Measurements from ENCODE around the gene SHLD1. TPM values are rescaled to one million over a fixed set of nuclear protein-coding genes. Genes with fewer than 3 reads are reported as not detected.

Gene SHLD1
- total RNA-seq, 1 experiment from 2014 or later: 2.4 TPM

GRCh38 chr20:5786930-5787795 lies 37.0 kb downstream of the SHLD1 start:
- no peak overlapping the region for H3K9ac ChIP-seq (ENCODE audit: low read length)
- no peaks in the 10 kb centered on the region for H3K9me3 ChIP-seq (ENCODE audit: control insufficient read depth in 1 of 2, insufficient read depth in 1 of 2, low read depth in 1 of 2, low read length in 2 of 2)
- ATAC-seq: no peak
- intact Hi-C loops (cut with micrococcal nuclease): no loop called here
- no peaks in the 10 kb centered on the region for H3K36me3 ChIP-seq (ENCODE audit: control insufficient read depth in 1 of 2, insufficient read depth in 2 of 2, low read length in 2 of 2)
- peaks cover 15 to 23% of the 10 kb centered on the region in 2 experiments for H3K4me1 ChIP-seq (ENCODE audit: control insufficient read depth in 1 of 2, insufficient read depth in 2 of 2, low read length in 2 of 2)
- no peaks in the 10 kb centered on the region for H4K20me1 ChIP-seq (ENCODE audit: insufficient read depth)
- no TSS peak for BruUV-seq (replicated peaks)
- H3K4me3 ChIP-seq (replicated peaks in 1 of 2; ENCODE audit: low read depth in 1 of 2, low read length in 2 of 2): no peak overlapping the region
- no peaks in the 10 kb centered on the region for H3K79me2 ChIP-seq (ENCODE audit: insufficient read depth, low read length)
- H3K27ac ChIP-seq (ENCODE audit: low read depth, low read length): no peak overlapping the region
- no peaks in the 10 kb centered on the region for H3K27me3 ChIP-seq (ENCODE audit: insufficient read depth, low read length)
- H3K4me2 ChIP-seq (ENCODE audit: low read length): no peak overlapping the region
- ChIA-PET POLR2A (no interaction called here), CTCF (interaction anchor here (0.7 to 3.0 kb wide), 10 partner anchors 15 to 258 kb away, joined by 3 to 80 read pairs (median 4); no protein-coding TSS in a partner anchor), RAD21 (ENCODE audit: low non-redundant PET in 1 of 2, low total read pairs in 2 of 2, uncharacterized antibody in 2 of 2, unreplicated experiment in 2 of 2) (interaction anchor here (1.1 to 2.8 kb wide), 6 partner anchors 218 to 258 kb away, joined by 4 to 16 read pairs (median 10); no protein-coding TSS in a partner anchor)
- H3K9me2 ChIP-seq (ENCODE audit: insufficient read depth): no peaks in the 10 kb centered on the region
- TF ChIP-seq YY1 (IDR thresholded peaks at IDR 0.05; ENCODE audit: extremely low read depth, insufficient replicate concordance, low read depth, low read length) (no peak), ZFX (IDR thresholded peaks at IDR 0.05) (no peak)
- no peak overlapping the region for H2AFZ ChIP-seq (ENCODE audit: low read depth, low read length, poor library complexity, severe bottlenecking)
- DNase-seq (ENCODE audit: low read depth, low spot score): no peak

DNA sequence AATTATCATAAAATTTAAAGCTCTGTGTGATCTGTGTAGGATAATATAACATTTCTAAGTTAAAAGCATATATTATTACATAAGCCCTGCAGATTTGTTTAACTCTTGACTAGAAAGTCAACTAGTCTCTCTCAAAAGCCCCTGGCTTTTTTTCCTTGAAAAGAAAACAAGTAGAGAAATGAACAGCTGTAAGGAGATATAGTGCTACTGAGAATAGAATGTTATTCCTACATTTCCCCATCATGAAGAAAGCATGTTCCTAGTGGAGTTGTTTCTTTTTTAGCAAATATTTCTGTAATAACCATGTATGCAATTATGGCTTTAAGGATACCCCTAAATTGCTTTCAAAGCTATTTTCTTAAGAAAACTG lies 37.6 kb downstream of the SHLD1 start:
- no peaks in the 10 kb centered on the region for H4K20me1 ChIP-seq (ENCODE audit: insufficient read depth)
- no peak overlapping the region for H3K27ac ChIP-seq (ENCODE audit: low read depth, low read length)
- intact Hi-C loops (cut with micrococcal nuclease): loop anchor here (1.0 kb wide), 3 partner anchors 218 to 258 kb away; no protein-coding TSS in a partner anchor
- H2AFZ ChIP-seq (ENCODE audit: low read depth, low read length, poor library complexity, severe bottlenecking): no peak overlapping the region
- DNase-seq (ENCODE audit: low read depth, low spot score) (no peak), ATAC-seq (no peak)
- POLR2A ChIA-PET: no interaction called here
- H3K27me3 ChIP-seq (ENCODE audit: insufficient read depth, low read length): no peaks in the 10 kb centered on the region
- RAD21 ChIA-PET (ENCODE audit: low non-redundant PET in 1 of 2, low total read pairs in 2 of 2, uncharacterized antibody in 2 of 2, unreplicated experiment in 2 of 2): interaction anchor here (1.1 to 2.8 kb wide), 6 partner anchors 218 to 258 kb away, joined by 4 to 16 read pairs (median 10); no protein-coding TSS in a partner anchor
- H3K4me1 ChIP-seq (ENCODE audit: control insufficient read depth in 1 of 2, insufficient read depth in 2 of 2, low read length in 2 of 2): peaks cover 15 to 23% of the 10 kb centered on the region in 2 experiments
- TF ChIP-seq ZFX (IDR thresholded peaks at IDR 0.05) (no peak), REST (IDR thresholded peaks at IDR 0.05; ENCODE audit: low read depth) (no peak), POLR2AphosphoS5 (IDR thresholded peaks at IDR 0.05; ENCODE audit: low read depth, low read length) (no peak), RAD21 (IDR thresholded peaks at IDR 0.05; ENCODE audit: low read depth) (no peak), POLR2A (IDR thresholded peaks at IDR 0.05; ENCODE audit: borderline replicate concordance, extremely low read depth, insufficient read depth, insufficient read length) (no peak), CEBPB (IDR thresholded peaks at IDR 0.05; ENCODE audit: low read depth) (no peak)
- H3K9me3 ChIP-seq (ENCODE audit: control insufficient read depth in 1 of 2, insufficient read depth in 1 of 2, low read depth in 1 of 2, low read length in 2 of 2): no peaks in the 10 kb centered on the region
- H3K4me2 ChIP-seq (ENCODE audit: low read length): no peak overlapping the region
- CTCF ChIA-PET: interaction anchor here (0.5 to 3.0 kb wide), 22 partner anchors 8 to 259 kb away, joined by 3 to 80 read pairs (median 4); no protein-coding TSS in a partner anchor
- no peaks in the 10 kb centered on the region for H3K9me2 ChIP-seq (ENCODE audit: insufficient read depth)
- H3K36me3 ChIP-seq (ENCODE audit: control insufficient read depth in 1 of 2, insufficient read depth in 2 of 2, low read length in 2 of 2): no peaks in the 10 kb centered on the region
- H3K79me2 ChIP-seq (ENCODE audit: insufficient read depth, low read length): no peaks in the 10 kb centered on the region
- no peak overlapping the region for H3K4me3 ChIP-seq (replicated peaks in 1 of 2; ENCODE audit: low read depth in 1 of 2, low read length in 2 of 2)
- BruUV-seq (replicated peaks): no TSS peak
- H3K9ac ChIP-seq (ENCODE audit: low read length): no peak overlapping the region

Measured in HCT116 (cell line).